OCI-LY1 (cell line): Measurements from ENCODE around the gene ZFYVE28.

Source experiments
- EZH2 ChIP-seq: fragments of 200-600 bp; sonication (generic), shearing (Covaris generic); IDR thresholded peaks from 2 replicates; pipeline ENCODE4 v1.8.0; 2017; ENCODE audit warnings: borderline replicate concordance, mixed run types, mild to moderate bottlenecking, antibody characterized with exemption, low read length, moderate library complexity, mixed read lengths
- TF ChIP-seq, protein P1 (sequence below): fragments of 200-600 bp; sonication (generic), shearing (Covaris generic); IDR thresholded peaks from 2 replicates; pipeline ENCODE4 v1.5.1; 2017; ENCODE audit warnings: mild to moderate bottlenecking, antibody characterized with exemption, low read length, moderate library complexity, mixed read lengths

DNA sequence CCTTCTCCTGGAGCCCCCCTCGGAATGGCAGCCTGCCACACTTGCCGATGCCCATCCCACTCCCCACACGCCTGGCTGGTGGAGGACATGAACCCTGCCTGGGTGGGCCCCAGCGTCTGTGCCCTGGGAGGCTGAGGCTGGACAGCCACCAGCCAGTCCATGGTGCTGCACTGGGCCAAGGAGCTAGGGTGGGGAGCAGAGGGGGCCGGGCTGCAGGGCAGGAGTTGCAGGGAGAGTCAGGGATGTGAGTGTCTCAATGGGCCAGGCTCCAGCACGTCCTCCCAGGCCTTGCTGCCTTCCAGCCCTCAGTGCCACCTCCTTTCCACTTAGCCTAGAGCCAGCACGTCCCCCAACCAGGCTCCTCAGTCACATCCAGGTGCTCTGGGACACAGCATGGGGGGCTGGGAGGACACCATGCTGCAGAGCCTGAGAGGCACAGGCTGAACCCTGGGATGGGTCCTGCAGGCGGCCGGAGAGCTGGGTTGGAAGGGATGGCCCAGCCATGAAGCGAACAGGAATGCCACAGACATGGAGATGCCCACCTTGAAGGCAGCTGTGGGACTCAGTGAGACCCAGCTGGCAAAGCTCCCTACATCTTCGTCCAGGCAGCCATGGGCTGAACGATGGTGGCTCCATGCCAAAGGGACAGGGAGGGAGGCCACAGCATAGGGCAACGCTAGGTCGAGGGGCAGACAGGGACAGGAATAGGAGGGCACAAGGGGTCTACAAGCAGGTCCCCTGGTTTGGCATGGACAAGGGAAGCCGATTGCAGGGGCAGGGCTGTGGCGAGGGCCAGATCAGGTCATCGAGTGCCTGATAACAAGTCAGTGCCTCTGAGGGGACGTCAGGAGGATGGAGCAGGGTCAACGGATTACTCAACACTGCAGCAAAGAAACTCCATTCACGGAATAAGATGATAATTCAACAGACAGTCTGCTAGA, 126.5 kb downstream of the ZFYVE28 start:
- TF ChIP-seq, protein P1, sequence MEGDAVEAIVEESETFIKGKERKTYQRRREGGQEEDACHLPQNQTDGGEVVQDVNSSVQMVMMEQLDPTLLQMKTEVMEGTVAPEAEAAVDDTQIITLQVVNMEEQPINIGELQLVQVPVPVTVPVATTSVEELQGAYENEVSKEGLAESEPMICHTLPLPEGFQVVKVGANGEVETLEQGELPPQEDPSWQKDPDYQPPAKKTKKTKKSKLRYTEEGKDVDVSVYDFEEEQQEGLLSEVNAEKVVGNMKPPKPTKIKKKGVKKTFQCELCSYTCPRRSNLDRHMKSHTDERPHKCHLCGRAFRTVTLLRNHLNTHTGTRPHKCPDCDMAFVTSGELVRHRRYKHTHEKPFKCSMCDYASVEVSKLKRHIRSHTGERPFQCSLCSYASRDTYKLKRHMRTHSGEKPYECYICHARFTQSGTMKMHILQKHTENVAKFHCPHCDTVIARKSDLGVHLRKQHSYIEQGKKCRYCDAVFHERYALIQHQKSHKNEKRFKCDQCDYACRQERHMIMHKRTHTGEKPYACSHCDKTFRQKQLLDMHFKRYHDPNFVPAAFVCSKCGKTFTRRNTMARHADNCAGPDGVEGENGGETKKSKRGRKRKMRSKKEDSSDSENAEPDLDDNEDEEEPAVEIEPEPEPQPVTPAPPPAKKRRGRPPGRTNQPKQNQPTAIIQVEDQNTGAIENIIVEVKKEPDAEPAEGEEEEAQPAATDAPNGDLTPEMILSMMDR, result no peak
- no peak for TF ChIP-seq EZH2
